Measurements from ENCODE around the gene SORL1-AS1.

DNA sequence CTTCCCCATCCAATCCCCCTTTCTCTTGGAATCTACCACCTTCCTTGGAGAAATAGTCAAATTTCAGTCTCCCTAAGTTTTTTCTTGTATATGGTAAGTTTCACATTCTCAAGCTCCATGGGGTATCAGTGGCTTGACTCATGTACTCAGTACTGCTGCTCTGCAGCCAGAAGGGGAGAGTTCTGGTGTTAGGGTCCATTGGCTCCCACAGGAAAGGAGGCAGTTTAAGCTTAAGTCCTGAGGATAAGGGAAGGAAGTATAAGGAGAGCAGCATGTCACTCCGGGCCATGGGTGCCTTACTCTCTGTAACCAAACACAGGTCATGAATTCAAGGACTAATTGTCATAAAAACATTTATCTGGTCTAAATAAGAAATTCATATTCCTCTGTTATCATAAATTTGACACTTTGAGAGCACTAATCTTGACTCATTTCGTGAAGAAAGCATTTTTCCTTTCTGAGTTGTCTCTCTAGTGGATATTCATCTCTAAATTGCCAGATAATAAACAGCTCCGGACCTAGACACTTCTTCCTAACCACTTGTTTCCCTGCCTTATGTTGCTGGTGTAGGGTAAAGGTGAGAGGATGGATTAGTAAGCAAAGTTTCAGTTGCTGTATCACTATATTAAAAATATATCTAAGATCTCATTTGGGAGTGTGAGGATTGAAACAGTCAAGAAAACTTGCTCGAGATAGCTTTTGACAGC lies 20.8 kb downstream of the SORL1-AS1 start:
- TF ChIP-seq POLR2A (IDR thresholded peaks at IDR 0.05; ENCODE audit: low read depth, low read length) (no peak), POLR2AphosphoS5 (IDR thresholded peaks at IDR 0.05; ENCODE audit: low read depth, low read length) (no peak)

Measured in GM12892 (cell line).